Fibroblast of mammary gland (primary cell): ENCODE results near the gene FAM89B.

ENCODE experiments used
- DNase-seq: peaks from one replicate; pipeline ENCODE4 v3.0.0-alpha.2; 2010; ENCODE audit warnings: low read depth
- H3K4me3 ChIP-seq: 2 replicates; pipeline ENCODE4 v1.5.1; 2011; ENCODE audit warnings: low read depth, mild to moderate bottlenecking, low read length, moderate library complexity; ENCODE audit not compliant: control insufficient read depth
- CTCF ChIP-seq: conservative IDR thresholded peaks from 2 replicates; pipeline ENCODE4 v1.5.1; 2011; ENCODE audit warnings: low read depth, low read length, inconsistent platforms; ENCODE audit not compliant: control insufficient read depth, insufficient read depth

The FAM89B gene

GRCh38 chr11:65540290-65541092, 31.8 kb upstream of the FAM89B start:
- TF ChIP-seq CTCF = peak; percentile 66
- peak; percentile 81 for DNase-seq
- H3K4me3 ChIP-seq = peak overlapping the region; percentile 54

DNA sequence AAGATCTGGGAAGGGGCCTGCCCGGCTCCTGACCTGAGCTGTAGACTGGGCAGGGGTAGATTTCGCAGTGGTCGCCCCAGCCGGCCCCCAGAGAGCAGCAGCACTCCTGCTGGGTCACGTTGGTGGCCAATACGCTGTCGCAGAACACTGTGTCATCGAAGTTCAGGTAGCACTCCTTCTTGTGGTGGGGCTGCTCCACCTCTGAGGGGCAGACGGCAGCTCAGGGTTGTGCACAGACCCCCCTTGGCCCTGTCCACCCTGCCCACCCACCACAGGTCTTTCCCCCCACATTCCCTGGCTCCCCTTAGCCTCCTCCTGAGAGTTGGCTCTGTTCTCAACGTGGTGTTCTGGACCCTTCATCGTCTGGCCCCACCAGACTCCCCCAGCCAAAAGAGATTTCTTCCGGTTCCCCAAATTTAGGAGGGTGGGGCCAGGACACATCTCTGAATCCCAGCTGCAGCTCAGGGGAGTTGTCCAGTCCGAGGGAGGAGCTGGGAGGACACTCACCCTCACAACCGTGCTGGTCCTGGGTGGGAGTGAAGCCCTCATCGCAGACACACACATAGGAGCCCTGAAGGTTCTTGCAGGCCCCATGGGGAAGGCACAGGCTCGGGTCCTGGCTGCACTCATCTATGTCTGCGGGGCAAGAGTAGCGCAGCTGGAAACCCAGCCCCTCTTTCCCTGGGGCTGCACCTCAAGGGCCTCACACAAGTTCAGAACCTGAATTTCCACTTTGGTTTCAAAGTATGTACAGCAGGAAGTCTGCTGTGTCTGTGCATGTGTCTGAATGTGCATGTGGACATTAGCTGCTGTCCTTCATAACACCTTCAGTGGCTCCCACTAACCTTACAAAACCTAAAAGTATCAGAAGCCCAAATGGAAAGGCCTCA, 31.0 kb upstream of the FAM89B start:
- H3K4me3 ChIP-seq = peak overlapping the region; percentile 38
- no peak for TF ChIP-seq CTCF
- DNase-seq = no peak

- no peak overlapping the region for H3K4me3 ChIP-seq
- no peak for TF ChIP-seq CTCF
- no peak for DNase-seq
Observed at GRCh38 chr11:65542738-65543390, 29.5 kb upstream of the FAM89B start.

GRCh38 chr11:65545853-65546216, 26.5 kb upstream of the FAM89B start:
- H3K4me3 ChIP-seq = no peak overlapping the region
- no peak for DNase-seq
- no peak for TF ChIP-seq CTCF

DNA sequence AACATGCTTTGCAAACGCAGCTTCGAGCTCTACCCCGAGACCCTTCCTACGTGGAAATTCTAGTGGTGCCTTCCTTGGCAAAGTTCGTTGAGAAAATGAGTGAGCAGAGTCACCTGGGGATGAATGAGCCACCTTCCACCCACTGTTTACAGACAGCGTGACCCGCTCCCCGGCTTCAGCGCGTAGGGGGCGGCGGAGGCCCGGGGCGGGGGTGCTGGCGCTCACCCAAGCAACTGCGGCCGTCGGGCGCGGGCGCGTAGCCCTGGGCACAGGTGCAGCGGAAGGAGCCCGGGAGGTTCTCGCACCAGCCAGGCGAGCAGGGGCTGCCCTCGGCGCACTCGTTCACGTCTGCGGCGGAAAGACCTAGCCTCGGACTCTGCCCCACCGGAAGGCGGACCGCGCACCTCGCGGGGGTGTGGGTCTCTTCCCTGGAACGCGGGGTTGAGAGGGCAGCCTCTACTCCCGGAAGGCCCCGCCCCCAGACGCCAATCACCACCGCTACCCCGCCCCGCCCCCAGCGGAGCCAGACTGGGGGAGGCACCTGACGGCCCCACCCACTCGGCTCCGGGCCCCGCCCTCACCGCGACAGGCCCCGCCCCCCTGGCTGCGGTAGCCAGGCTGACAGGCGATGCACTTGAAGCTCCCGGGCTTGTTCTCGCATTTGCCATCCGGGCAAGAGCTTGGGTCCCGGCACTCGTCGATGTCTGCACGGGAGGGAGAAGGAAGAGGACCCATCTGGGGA, 25.9 kb upstream of the FAM89B start:
- no peak for DNase-seq
- no peak for TF ChIP-seq CTCF
- no peak overlapping the region for H3K4me3 ChIP-seq
